Adrenal gland (tissue), 12 donors: Measurements from ENCODE around the gene PPFIA4. TPM values are rescaled to one million over a fixed set of nuclear protein-coding genes. Genes with fewer than 3 reads are reported as not detected.
"Not testable (repeated sequence)": the region's sequence is repeated elsewhere in the genome, so short reads cannot be mapped to it uniquely, and the experiment has no call there.

Source experiments
- DNase-seq, 7 donors: peaks; one replicate each; pipeline ENCODE4 v3.0.0-alpha.2; 2019 to 2020
- H3K27ac ChIP-seq, 5 donors: fragments of 200-600 bp; sonication (generic) in 4 of 5; 1 replicate in 3 of 5; 2 replicates in 2 of 5; pipeline versions ENCODE4 v1.5.1 to v1.8.0; 2016 to 2020; ENCODE audit warnings: mild to moderate bottlenecking in 1 of 5
- H3K27me3 ChIP-seq: fragments of 200-600 bp; 2 replicates; pipeline ENCODE4 v1.8.0; 2021
- H3K36me3 ChIP-seq, 2 donors: fragments of 200-600 bp; replicated peaks in 1 of 2; 1 replicate in 1 of 2; 2 replicates in 1 of 2; pipeline versions ENCODE4 v1.5.1 to v1.8.0; 2018 to 2022
- H3K4me1 ChIP-seq, 2 donors: fragments of 200-600 bp; replicated peaks in 1 of 2; 1 replicate in 1 of 2; 2 replicates in 1 of 2; pipeline versions ENCODE4 v1.5.1 to v1.8.0; 2018 to 2021
- H3K4me3 ChIP-seq, 4 donors: fragments of 200-600 bp; sonication (generic) in 3 of 4; one replicate each; pipeline ENCODE4 v1.5.1; 2016 to 2018
- H3K9me3 ChIP-seq, 3 donors: fragments of 200-600 bp; sonication (generic) in 1 of 3; replicated peaks in 1 of 3; 1 replicate in 2 of 3; 2 replicates in 1 of 3; pipeline versions ENCODE4 v1.5.1 to v1.8.0; 2016 to 2021
- CTCF ChIP-seq, 6 experiments: fragments of 450-650 bp in 4 of 6; fragments of 200-600 bp in 2 of 6; sonication (generic) in 1 of 6; IDR thresholded peaks; 1 replicate in 5 of 6; 2 replicates in 1 of 6; pipeline versions ENCODE4 v1.5.1 to v1.8.0; 2016 to 2021; ENCODE audit warnings: antibody characterized with exemption in 6 of 6, mild to moderate bottlenecking in 2 of 6, moderate library complexity in 1 of 6
- POLR2A ChIP-seq, 2 donors: fragments of 450-650 bp; IDR thresholded peaks; one replicate each; pipeline ENCODE4 v1.6.1; 2017; ENCODE audit warnings: antibody characterized with exemption in 2 of 2, mild to moderate bottlenecking in 2 of 2, moderate library complexity in 1 of 2
- whole genome bisulfite sequencing, 4 donors: extraction: QIAGEN DNeasy Blood & Tissue Kit in 2 of 4; methylation state at CpG; one replicate each; pipeline versions ENCODE4 v1.1.5 to v1.1.7; 2013 to 2017; 5-methylcytosine and 5-hydroxymethylcytosine counted together
- intact Hi-C, 2 donors: fragments of 100-400 bp; cut with DNase I; formaldehyde crosslinking; loops; one replicate each; pipeline versions ENCODE4 v1.14.1 to v1.15.0; 2022 to 2023
- polyA plus RNA-seq, 3 donors: library from polyadenylated mRNA; stranded (reverse); fragments of 200-250 nt in 2 of 3; fragments of 350-450 nt in 1 of 3; fragmentation: Illumina TruSeq in 1 of 3; extraction: RNeasy Lipid Tissue Mini Kit (QIAGEN cat#74804) in 1 of 3; gene quantifications; one replicate each; pipeline ENCODE4 v1.2.3, GENCODE V29; 2013 to 2014
- total RNA-seq, 9 donors: library from RNA; depleted of rRNA in 4 of 9; stranded (reverse); fragments of >200 nt in 4 of 9; fragments of 120-200 nt in 1 of 9; fragmentation: NEBNext Ultra II Directional in 1 of 9; extraction: Animal tissue kit (Norgen Biotek cat#: 25700) in 1 of 9; gene quantifications; one replicate each; pipeline versions ENCODE4 v1.1.0 to v1.2.4, GENCODE V29; 2013 to 2023
- donor health status: healthy with polysubstance abuse.
- donor health status: Bipolar disorder and iron deficiency.
- donor health status: DM: yes; HTN: yes; CAD: no.
- donor health status: DM: no; HTN: no; CAD: no.
- donor health status: DM: no; HTN: no; CAD: no.
- donor health status: DM: yes; HTN: yes; CAD: no.

The PPFIA4 gene
- total and polyA plus RNA-seq, 12 donors, result 0.12 to 2.9 (median 0.48) TPM

- no peak for DNase-seq
- intact Hi-C loops, result no loop called here
- TF ChIP-seq POLR2A (IDR thresholded peaks at IDR 0.05), result no peak
- H3K36me3 ChIP-seq, result no peaks in the 10 kb centered on the region
- H3K27me3 ChIP-seq, result peaks cover 3% of the 10 kb centered on the region
- no peak overlapping the region for H3K4me3 ChIP-seq
- no peak overlapping the region for H3K27ac ChIP-seq
- H3K9me3 ChIP-seq, result no peaks in the 10 kb centered on the region
- no peaks in the 10 kb centered on the region for H3K4me1 ChIP-seq
- 48 to 79% (median 72%) methylated on average over 3 of the region's 3 CpGs for WGBS, 4 donors
These were observed 25.9 kb upstream of the PPFIA4 start for GRCh38 chr1:203000217-203000944.

GRCh38 chr1:203001986-203002385 is 24.3 kb upstream of the PPFIA4 start:
- 78 to 84% (median 79%) methylated on average over 9 of the region's 9 CpGs for WGBS, 4 donors
- Histone ChIP-seq H3K4me1 (peaks cover 0 to 3% of the 10 kb centered on the region in 2 donors), H3K36me3 (no peaks in the 10 kb centered on the region), H3K27ac (no peak overlapping the region), H3K4me3 (no peak overlapping the region), H3K27me3 (no peaks in the 10 kb centered on the region), H3K9me3 (no peaks in the 10 kb centered on the region)
- TF ChIP-seq CTCF (IDR thresholded peaks at IDR 0.05) (no peak), POLR2A (IDR thresholded peaks at IDR 0.05) (no peak)
- intact Hi-C loops, result no loop called here
- no peak for DNase-seq

GRCh38 chr1:203002951-203003350 is 23.3 kb upstream of the PPFIA4 start:
- H3K36me3 ChIP-seq, result no peaks in the 10 kb centered on the region
- no peak for DNase-seq
- TF ChIP-seq CTCF (IDR thresholded peaks at IDR 0.05) (no peak), POLR2A (IDR thresholded peaks at IDR 0.05) (no peak)
- H3K4me1 ChIP-seq, result peaks cover 2 to 4% of the 10 kb centered on the region in 2 donors
- H3K27ac ChIP-seq, result no peak overlapping the region
- intact Hi-C loops, result no loop called here
- 79 to 92% (median 83%) methylated on average over 1 of the region's 1 CpG for WGBS, 4 donors
- no peak overlapping the region for H3K4me3 ChIP-seq
- H3K9me3 ChIP-seq, result no peaks in the 10 kb centered on the region
- H3K27me3 ChIP-seq, result no peaks in the 10 kb centered on the region

GRCh38 chr1:203005395-203006142 is 20.7 kb upstream of the PPFIA4 start:
- DNase-seq, result peak in 1 of 7 donors; percentile 9
- intact Hi-C loops, H3K27me3 ChIP-seq, H3K9me3 ChIP-seq, H3K4me3 ChIP-seq: not testable (repeated sequence)
- H3K36me3 ChIP-seq, result peaks cover 0 to 17% of the 10 kb centered on the region in 2 donors
- 62 to 72% (median 68%) methylated on average over 17 of the region's 17 CpGs for WGBS, 4 donors
- peaks cover 7 to 22% of the 10 kb centered on the region in 2 donors for H3K4me1 ChIP-seq
- peak overlapping the region in 1 of 5 donors; percentile 89 for H3K27ac ChIP-seq
